Right atrium auricular region (tissue), 2 donors: Measurements from ENCODE around the gene ADGRG6. TPM values are rescaled to one million over a fixed set of nuclear protein-coding genes. Genes with fewer than 3 reads are reported as not detected.
A peak's percentile ranks its signal among the peaks of the same experiment; 100 is the strongest.

Source experiments
- DNase-seq: peaks from one replicate; pipeline ENCODE4 v3.0.0-alpha.2; 2019; ENCODE audit warnings: low spot score
- H3K27ac ChIP-seq, 2 donors: fragments of 200-600 bp; sonication (generic); 1 replicate in 1 of 2; 2 replicates in 1 of 2; pipeline ENCODE4 v1.5.1; 2016 to 2019
- H3K27me3 ChIP-seq, 2 donors: fragments of 200-600 bp; sonication (generic); one replicate each; pipeline versions ENCODE4 v1.5.1 to v1.6.0; 2017 to 2019
- H3K36me3 ChIP-seq: fragments of 200-600 bp; sonication (generic); one replicate; pipeline ENCODE4 v1.5.1; 2016
- H3K4me1 ChIP-seq, 2 donors: fragments of 200-600 bp; sonication (generic); one replicate each; pipeline versions ENCODE4 v1.5.1 to v1.6.0; 2017 to 2019
- H3K4me3 ChIP-seq, 2 donors: fragments of 200-600 bp; sonication (generic); 1 replicate in 1 of 2; 2 replicates in 1 of 2; pipeline ENCODE4 v1.5.1; 2017 to 2019; ENCODE audit warnings: mild to moderate bottlenecking in 1 of 2, moderate library complexity in 1 of 2
- H3K9me3 ChIP-seq, 2 donors: fragments of 200-600 bp; sonication (generic); one replicate each; pipeline ENCODE4 v1.5.1; 2019
- CTCF ChIP-seq, 2 donors: fragments of 200-600 bp; sonication (generic); IDR thresholded peaks; one replicate each; pipeline ENCODE4 v1.5.1; 2019; ENCODE audit warnings: antibody characterized with exemption in 2 of 2
- total RNA-seq, 2 donors: library from RNA; depleted of rRNA; stranded (reverse); fragments of >200 nt; gene quantifications; one replicate each; pipeline ENCODE4 v1.1.0, GENCODE V29; 2016

ADGRG6 gene
- total RNA-seq, 2 donors from 2014 or later: 9.2 to 20.6 TPM

GRCh38 chr6:142297996-142298753 lies 3.6 kb upstream of the ADGRG6 start:
- no peaks in the 10 kb centered on the region for H3K9me3 ChIP-seq
- no peak overlapping the region for H3K4me3 ChIP-seq
- H3K36me3 ChIP-seq: no peaks in the 10 kb centered on the region
- H3K27ac ChIP-seq: no peak overlapping the region
- H3K27me3 ChIP-seq: peaks cover 0 to 9% of the 10 kb centered on the region in 2 donors
- peaks cover 0 to 10% of the 10 kb centered on the region in 2 donors for H3K4me1 ChIP-seq
- DNase-seq: no peak
- TF ChIP-seq CTCF (IDR thresholded peaks at IDR 0.05): no peak

GRCh38 chr6:142300302-142300701 lies 1.5 kb upstream of the ADGRG6 start:
- no peaks in the 10 kb centered on the region for H3K36me3 ChIP-seq
- no peak overlapping the region for H3K4me3 ChIP-seq
- no peak for TF ChIP-seq CTCF (IDR thresholded peaks at IDR 0.05)
- no peak overlapping the region for H3K27ac ChIP-seq
- no peak for DNase-seq
- no peaks in the 10 kb centered on the region for H3K9me3 ChIP-seq
- H3K4me1 ChIP-seq: peaks cover 0 to 10% of the 10 kb centered on the region in 2 donors
- H3K27me3 ChIP-seq: peaks cover 0 to 9% of the 10 kb centered on the region in 2 donors

GRCh38 chr6:142300758-142301650 lies 803 bp upstream of the ADGRG6 start:
- Histone ChIP-seq H3K9me3 (no peaks in the 10 kb centered on the region), H3K27ac (peak overlapping the region; percentile 15 to 60), H3K36me3 (no peaks in the 10 kb centered on the region), H3K4me3 (peak overlapping the region; percentile 46 to 63), H3K4me1 (peaks cover 0 to 10% of the 10 kb centered on the region in 2 donors), H3K27me3 (peaks cover 0 to 9% of the 10 kb centered on the region in 2 donors)
- no peak for DNase-seq
- TF ChIP-seq CTCF (IDR thresholded peaks at IDR 0.05): no peak

- Histone ChIP-seq H3K27me3 (peaks cover 0 to 9% of the 10 kb centered on the region in 2 donors), H3K4me3 (peak overlapping the region; percentile 46 to 63)
Observed at GRCh38 chr6:142302421-142303175, 791 bp downstream of the ADGRG6 start.

More at GRCh38 chr6:142302421-142303175, 791 bp downstream of the ADGRG6 start:
- TF ChIP-seq CTCF (IDR thresholded peaks at IDR 0.05): no peak
- Histone ChIP-seq H3K9me3 (no peaks in the 10 kb centered on the region), H3K36me3 (no peaks in the 10 kb centered on the region), H3K4me1 (peaks cover 0 to 10% of the 10 kb centered on the region in 2 donors), H3K27ac (peak overlapping the region in 1 of 2 donors; percentile 60)
- DNase-seq: no peak
